Endothelial cell of umbilical vein (primary cell): ENCODE results near the gene UHRF1. TPM values are rescaled to one million over a fixed set of nuclear protein-coding genes. Genes with fewer than 3 reads are reported as not detected.

Experiments
- microRNA-seq: library from miRNA; unstranded; fragments of <30 nt; microRNA quantifications from one replicate; pipeline ENCODE4 v1.2.0, GENCODE V29; 2021; ENCODE audit warnings: borderline number of aligned reads, borderline replicate concordance
- polyA plus RNA-seq, 4 experiments: library from polyadenylated mRNA; depleted of rRNA in 3 of 4; stranded (reverse) in 3 of 4; unstranded in 1 of 4; fragments of >200 nt; gene quantifications; 2 replicates each; pipeline versions ENCODE4 v1.2.1 to v1.2.3, GENCODE V29; 2011 to 2012; ENCODE audit warnings: missing spikeins in 1 of 4
- small RNA-seq: library from RNA; depleted of rRNA; stranded (forward); fragments of <200 nt; gene quantifications from one replicate; pipeline ENCODE3, GENCODE V24; 2012; ENCODE audit warnings: low replicate concordance, low read depth; ENCODE audit not compliant: insufficient read depth, insufficient read length
- total RNA-seq: library from RNA; stranded (reverse); gene quantifications from 2 replicates; pipeline ENCODE4 v1.2.3, GENCODE V29; 2021

The UHRF1 gene
- total and polyA plus RNA-seq, 2 donors (not counting 3 experiments of a cell fraction or from before 2014, with no cell fraction given), result 13.3 to 76.8 TPM

Small RNAs within 50 kb of the gene (microRNA-seq; reads per million reads assigned to microRNA genes)
- gene MIR4747, result not detected

Small RNAs within 50 kb of the gene (small RNA-seq; reads per million reads assigned to genes)
- gene MIR4747, result not detected

Other genes with a start within 250 kb of the UHRF1 start
- gene MYDGF, start 239.2 kb upstream of the UHRF1 start, total RNA-seq, result 187 and 191 TPM in 2 replicates
- 337 and 358 TPM in 2 replicates for gene MYDGF, start 239.2 kb upstream of the UHRF1 start, polyA plus RNA-seq
- 87.6 and 98.0 TPM in 2 replicates for gene DPP9, start 185.7 kb upstream of the UHRF1 start, total RNA-seq
- 31.5 and 38.3 TPM in 2 replicates for gene DPP9, start 185.7 kb upstream of the UHRF1 start, polyA plus RNA-seq
- gene FEM1A, start 117.8 kb upstream of the UHRF1 start, total RNA-seq, result 11.4 TPM in 2 replicates
- gene FEM1A, start 117.8 kb upstream of the UHRF1 start, polyA plus RNA-seq, result 5.1 and 5.9 TPM in 2 replicates
- 17.6 and 19.0 TPM in 2 replicates for gene TICAM1, start 77.8 kb upstream of the UHRF1 start, total RNA-seq
- gene TICAM1, start 77.8 kb upstream of the UHRF1 start, polyA plus RNA-seq, result 4.3 and 4.8 TPM in 2 replicates
- gene PLIN3, start 41.8 kb upstream of the UHRF1 start, total RNA-seq, result 76.8 and 77.9 TPM in 2 replicates
- 88.9 and 90.0 TPM in 2 replicates for gene PLIN3, start 41.8 kb upstream of the UHRF1 start, polyA plus RNA-seq
- not detected in 2 replicates for gene ARRDC5, start 6.6 kb upstream of the UHRF1 start, total RNA-seq
- 0.04 and 0.18 TPM in 2 replicates for gene ARRDC5, start 6.6 kb upstream of the UHRF1 start, polyA plus RNA-seq
- 30.8 and 37.2 TPM in 2 replicates for gene KDM4B, start 59.6 kb downstream of the UHRF1 start, total RNA-seq
- gene KDM4B, start 59.6 kb downstream of the UHRF1 start, polyA plus RNA-seq, result 12.4 and 14.4 TPM in 2 replicates